Measurements from ENCODE around the gene MORF4L1.
"Not testable (repeated sequence)": the region's sequence is repeated elsewhere in the genome, so short reads cannot be mapped to it uniquely, and the experiment has no call there.

Gene MORF4L1

DNA sequence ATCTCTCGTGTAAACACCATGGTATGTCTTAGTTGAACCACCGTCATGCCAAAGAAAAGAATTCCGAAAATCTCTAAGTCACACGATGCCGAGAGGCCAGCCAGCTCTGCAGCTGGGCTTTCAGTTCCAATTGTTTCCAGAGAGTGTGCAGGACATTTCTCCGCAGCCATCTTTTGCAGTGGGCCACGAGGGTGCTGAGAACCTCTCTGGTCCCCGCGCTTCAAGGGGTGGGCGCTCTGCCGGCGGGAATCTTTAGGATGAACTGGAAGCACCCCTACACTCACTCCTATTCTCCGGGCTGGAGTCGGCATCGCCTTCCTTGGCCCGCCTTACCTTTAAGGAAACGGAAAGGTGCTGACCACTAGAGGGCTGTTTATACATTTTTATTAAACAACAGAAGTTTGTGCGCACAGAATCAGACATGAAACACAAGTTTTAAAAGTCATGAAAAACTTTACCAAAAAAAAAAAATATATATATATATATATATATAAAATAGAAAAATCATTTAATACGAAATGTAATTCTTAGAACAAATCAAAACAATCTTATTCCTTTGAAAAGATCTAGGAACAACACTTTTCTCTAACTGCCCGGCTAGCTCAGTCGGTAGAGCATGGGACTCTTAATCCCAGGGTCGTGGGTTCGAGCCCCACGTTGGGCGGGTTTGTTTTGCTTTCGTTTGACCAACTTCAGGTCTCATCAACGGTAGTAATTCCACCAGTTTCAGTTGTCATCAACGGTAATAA is 12.5 kb upstream of the MORF4L1 start:
- peak; percentile 89 for DNase-seq

DNA sequence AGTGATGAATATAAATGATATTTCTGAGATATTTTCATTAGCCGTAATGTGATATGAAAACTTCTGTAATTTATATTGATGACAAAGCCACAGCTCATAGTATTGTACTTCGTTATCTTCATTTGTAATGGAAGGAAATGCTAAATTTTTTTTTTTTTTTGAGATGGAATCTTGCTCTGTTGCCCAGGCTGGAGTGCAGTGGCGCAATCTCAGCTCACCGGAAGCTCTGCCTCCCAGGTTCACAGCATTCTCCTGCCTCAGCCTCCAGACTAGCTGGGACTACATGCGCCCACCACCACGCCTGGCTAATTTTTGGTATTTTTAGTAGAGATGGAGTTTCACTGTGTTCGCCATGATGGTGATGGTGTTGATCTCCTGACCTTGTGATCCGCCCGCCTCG is 7.1 kb upstream of the MORF4L1 start:
- not testable (repeated sequence) for DNase-seq

DNA sequence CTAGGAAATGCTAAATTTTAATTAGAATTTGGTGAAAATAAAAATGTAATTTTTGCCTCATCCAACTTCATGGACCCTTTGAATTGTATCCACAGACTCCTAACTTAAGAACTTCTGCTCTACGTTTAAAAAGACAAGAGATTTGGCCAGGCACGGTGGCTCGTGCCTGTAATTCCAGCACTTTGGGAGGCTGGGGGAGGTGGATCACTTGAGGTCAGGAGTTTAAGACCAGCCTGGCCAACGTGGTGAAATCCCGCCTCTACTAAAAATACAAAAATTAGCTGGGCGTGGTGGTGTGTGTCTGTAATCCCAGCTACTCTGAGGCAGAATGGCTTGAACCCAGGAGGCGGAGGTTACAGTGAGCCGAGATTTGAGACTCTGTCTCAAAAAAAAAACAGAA is 6.7 kb upstream of the MORF4L1 start:
- not testable (repeated sequence) for DNase-seq

GRCh38 chr15:78866803-78867202 is 5.9 kb upstream of the MORF4L1 start:
- DNase-seq: no peak

DNA sequence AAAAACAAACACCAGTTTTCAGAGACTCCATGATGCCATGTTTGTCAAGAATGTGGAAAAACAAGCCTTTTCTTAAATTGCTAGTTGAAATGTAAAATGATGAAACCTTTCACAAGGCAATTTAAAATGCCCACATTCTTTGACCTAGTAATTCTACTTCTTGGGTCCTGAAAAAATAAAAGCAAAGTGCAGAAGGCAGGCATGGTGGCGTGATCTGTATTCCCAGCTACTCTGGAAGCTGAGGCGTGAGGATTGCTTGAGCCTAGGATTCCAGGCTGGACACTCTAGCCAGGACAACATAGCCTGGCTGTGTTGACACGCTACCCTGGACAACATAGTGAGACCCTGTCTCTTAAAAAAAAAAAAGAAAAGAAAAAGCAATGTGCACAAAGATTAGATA is 4.3 kb upstream of the MORF4L1 start:
- no peak for DNase-seq

DNA sequence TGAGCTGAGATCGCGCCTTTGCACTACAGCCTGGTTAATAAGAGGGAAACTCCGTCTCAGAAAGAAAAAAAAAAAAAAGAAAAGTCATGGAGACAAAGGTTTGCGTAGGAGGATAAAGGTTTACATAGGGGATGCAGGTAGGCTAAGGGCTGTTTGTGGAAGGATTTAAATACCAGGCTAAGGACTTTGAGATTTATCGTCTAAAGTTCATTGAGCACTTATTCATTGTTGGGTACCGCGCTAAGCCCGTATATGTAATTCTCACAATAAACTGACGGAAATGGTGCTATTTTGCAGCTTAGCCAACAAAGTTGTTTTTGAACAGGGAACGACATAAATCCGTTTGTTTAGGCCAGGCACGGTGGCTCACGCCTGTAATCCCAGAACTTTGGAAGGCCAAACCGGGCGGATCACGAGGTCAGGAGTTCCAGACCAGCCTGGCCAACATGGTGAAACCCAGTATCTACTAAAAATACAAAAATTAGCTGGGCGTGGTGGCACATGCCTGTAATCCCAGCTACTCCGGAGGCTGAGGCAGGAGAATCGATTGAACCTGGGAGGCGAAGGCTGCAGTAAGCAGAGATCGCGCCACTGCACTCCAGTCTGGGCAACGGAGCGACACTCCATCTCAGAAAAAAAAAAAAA is 1.1 kb upstream of the MORF4L1 start:
- not testable (repeated sequence) for DNase-seq

GRCh38 chr15:78872972-78873792 is 492 bp downstream of the MORF4L1 start:
- peak; percentile 96 for DNase-seq

GRCh38 chr15:78873793-78874765 is 1.4 kb downstream of the MORF4L1 start:
- DNase-seq: peak; percentile 80

- DNase-seq: no peak
Measured at GRCh38 chr15:78875107-78875914, 2.6 kb downstream of the MORF4L1 start.

DNA sequence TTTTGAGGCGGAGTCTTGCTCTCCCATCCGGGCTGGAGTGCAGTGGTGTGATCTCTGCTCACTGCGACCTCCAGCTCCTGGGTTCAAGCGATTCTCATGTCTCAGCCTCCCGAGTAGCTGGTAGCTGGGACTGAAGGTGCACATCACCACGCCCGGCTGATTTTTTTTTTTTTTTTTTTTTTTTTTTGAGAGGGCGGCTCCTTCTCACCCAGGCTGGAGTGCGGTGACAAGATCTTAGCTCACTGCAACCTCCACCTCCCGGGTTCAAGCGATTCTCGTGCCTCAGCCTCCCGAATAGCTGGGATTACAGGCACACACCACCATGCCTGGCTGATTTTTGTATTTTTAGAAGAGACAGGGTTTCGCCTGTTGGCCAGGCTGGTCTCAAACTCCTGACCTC is 4.3 kb downstream of the MORF4L1 start:
- DNase-seq: not testable (repeated sequence)

- no peak for DNase-seq
Measured at GRCh38 chr15:78878356-78878755, 5.7 kb downstream of the MORF4L1 start.

DNA sequence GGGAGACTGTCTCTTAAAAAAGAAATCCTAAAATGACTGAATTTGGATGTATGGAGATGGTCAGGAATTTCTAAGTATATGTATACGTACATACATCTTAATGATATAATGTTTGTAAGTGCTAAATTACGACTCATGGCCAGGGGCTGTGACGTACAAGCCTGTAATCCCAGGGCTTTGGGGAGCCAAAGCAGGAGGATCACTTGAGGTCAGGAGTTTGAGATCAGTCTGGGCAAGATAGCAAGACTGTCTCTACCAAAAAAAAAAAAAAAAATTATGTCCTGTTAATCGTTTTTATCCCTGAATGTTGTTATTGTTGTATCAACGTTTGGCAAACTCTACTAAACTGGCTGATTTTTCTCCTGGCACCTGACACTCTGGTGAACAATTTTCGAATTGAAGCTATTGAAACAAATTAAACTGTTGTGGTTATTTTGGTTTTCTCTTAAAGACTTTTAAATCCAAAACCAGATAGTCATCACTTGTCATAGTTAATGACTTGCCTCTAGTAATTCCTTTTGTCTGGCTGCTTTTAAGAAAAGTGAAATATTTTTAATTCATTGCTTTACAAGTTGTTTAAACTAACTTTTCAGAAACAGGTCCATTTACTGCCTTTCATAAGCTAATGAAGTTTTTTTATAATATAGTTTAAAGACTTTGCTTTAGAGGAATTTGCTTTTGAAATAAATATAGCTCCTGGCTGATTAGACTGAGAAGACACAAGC is 7.0 kb downstream of the MORF4L1 start:
- no peak for DNase-seq

- no peak for DNase-seq
Measured at GRCh38 chr15:78880242-78880533, 7.5 kb downstream of the MORF4L1 start.

DNA sequence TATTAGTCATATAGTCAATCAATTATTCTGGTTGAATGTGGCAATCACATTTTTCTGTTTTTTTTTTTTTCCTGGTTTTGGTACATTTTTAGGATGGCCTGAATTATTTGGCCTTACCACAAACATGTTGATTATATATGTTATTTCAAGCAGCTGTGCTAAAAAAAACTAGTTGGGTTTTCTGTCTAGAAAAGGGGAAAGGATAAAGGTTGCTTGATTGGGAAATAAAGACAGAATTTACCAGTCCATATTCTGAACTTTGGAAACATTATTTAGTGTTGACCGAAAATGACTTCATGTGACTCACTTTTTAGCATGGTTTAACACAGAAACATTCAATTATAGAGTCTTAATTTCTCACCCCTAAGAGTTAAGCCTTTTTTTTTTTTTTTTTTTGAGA is 8.1 kb downstream of the MORF4L1 start:
- no peak for DNase-seq

DNA sequence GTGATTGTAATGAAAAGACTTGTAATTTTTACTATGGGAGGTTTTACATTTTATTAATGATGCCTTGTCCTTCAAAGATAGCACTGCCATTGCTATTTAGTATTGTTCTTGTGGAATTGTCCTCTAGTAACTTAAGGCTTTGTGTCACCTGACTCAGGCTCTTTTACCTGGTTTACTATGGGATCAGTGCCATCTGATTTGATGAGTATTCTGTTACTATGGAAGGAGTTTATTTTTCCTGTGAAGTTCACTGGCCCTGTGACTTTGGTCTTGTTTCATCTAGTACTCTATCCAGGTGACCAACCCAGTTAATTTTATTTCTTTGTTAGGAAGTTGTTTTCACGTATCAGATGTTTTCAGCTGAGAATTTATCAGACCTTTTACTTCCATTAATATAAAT is 9.0 kb downstream of the MORF4L1 start:
- no peak for DNase-seq

GRCh38 chr15:78889000-78889399 is 16.3 kb downstream of the MORF4L1 start:
- no peak for DNase-seq

- no peak for DNase-seq
Measured at GRCh38 chr15:78893538-78893937, 20.8 kb downstream of the MORF4L1 start.

DNA sequence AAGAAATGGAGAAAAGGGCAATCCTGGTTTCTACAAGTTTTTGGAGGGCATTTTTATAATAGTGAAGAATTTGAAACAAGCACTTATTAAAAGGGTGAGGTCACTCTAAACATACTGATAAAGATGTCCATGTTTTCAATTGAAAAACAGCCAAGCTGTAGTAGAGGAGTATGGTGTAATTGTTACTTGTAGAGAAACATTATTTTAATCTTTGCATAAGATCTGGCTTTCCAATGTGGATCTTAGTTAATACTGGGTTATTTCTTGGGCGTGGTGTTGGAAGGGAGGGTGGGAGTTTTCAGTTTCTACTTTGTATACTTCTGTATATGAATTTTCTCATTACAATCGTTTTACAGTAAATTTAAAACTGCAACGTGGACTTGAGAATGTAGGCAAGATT is 22.8 kb downstream of the MORF4L1 start:
- DNase-seq: no peak

DNA sequence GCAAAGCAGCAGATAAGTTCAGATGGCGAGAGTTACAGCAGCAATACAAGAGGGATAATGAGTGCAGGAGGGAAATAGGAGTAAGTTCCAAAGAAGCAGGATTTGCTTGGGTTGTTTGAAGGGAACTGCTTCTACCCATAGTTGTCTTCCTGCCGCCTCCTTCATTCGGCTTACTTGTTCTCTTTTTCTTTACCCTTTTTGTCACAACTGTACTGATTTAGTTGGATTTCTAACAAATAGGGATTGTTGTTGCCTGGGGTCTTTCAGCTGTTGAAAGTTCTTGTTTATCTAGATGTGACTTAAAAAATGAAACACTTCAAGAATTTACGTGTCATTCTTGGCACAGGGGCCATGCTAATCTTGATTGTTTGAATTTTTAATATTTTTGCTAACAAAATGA is 25.9 kb downstream of the MORF4L1 start:
- DNase-seq: no peak

DNA sequence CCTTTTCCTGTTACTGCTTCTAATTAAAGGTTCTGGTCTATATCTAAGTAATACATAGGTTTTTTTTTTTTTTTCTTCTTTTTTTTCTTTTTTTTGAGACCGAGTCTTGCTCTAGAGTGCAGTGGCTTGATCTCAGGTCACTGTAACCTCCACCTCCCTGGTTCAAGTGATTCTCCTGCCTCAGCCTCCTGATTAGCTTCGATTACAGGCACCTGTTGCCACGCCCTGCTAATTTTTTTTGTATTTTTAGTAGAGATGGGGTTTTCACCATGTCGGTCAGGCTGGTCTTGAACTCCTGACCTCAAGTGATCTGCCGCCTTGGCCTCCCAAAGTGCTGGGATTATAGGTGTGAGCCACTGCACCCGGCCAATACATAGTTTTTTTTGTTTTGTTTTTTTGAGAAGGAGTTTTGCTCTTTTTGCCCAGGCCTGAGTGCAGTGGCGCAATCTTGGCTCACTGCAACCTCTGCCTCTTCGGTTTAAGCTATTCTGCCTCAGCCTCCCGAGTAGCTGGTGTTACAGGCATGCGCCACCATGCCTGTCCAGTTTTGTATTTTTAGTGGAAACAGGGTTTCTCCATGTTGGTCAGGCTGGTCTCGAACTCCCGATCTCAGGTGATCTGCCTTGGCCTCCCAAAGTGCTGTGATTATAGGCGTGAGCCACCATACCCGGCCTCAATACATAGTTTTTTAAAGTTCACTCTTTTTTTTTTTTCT is 28.3 kb downstream of the MORF4L1 start:
- not testable (repeated sequence) for DNase-seq

Data from activated effector memory CD4-positive, alpha-beta T cell treated with anti-CD3 and anti-CD28 coated beads, Interleukin-2, amount 50 U/mL, for 16 hours (primary cell).